Hindlimb muscle (tissue), 1 donor: ENCODE results near the gene A4GNT. TPM values are rescaled to one million over a fixed set of nuclear protein-coding genes. Genes with fewer than 3 reads are reported as not detected.

Source experiments
- DNase-seq: peaks from one replicate; pipeline ENCODE4 v3.0.0-alpha.2; 2013
- polyA plus RNA-seq: library from polyadenylated mRNA; unstranded; fragments of 120-200 nt; gene quantifications from one replicate; pipeline ENCODE4 v1.2.1, GENCODE V29; 2013; ENCODE audit not compliant: insufficient read length

The A4GNT gene
- polyA plus RNA-seq, 1 donor = not detected

DNA sequence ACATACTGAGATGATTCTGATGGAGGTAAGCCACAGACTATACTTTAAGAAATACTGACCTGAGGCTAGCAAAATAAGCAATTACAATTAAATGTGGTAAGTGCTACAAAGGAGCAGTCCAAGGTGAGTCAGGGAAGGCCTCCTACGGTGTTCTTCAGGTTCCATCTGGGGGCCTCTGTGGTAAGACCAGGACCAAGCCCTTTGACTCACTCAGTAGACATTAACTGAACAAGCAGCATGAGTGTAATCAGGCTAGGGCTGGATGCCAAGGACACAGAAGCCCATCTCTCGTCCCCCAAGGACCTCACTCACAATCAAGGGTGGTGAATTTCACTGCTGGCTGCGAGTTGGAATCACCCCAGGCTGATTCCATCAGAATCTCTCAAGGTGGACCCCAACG lies 54.1 kb downstream of the A4GNT start:
- no peak for DNase-seq

Other genes with a start within 250 kb of the A4GNT start
- gene CLDN18, start 122.2 kb downstream of the A4GNT start, polyA plus RNA-seq = 0.44 TPM
- gene DZIP1L, start 16.8 kb downstream of the A4GNT start, polyA plus RNA-seq = 7.1 TPM
- 9.6 TPM for gene DBR1, start 42.5 kb upstream of the A4GNT start, polyA plus RNA-seq
- 42.6 TPM for gene ARMC8, start 54.9 kb upstream of the A4GNT start, polyA plus RNA-seq
- gene NME9, start 197.5 kb upstream of the A4GNT start, polyA plus RNA-seq = 0.86 TPM
- 75.7 TPM for gene MRAS, start 216.2 kb upstream of the A4GNT start, polyA plus RNA-seq